ENCODE data around the gene LRRC66.

LRRC66 gene

DNA sequence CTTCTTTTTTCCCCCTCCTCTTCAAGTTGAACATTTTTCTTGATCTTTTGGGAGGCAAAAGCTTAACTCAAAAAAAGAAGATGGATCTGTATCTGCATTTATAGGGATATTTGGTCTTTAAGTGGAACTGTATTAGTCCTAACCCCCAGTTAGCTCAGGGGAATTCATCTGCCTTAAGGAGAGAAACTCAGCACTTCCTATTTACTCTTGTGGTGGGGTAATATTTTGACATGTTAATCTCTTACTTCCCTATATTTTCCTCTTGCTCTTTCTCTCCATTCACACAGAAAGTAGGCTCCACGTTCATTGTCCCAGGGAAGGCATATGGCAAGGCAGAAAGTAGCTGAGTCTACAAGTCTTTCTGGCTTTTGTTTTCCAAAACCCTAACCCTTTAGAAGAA, 5.3 kb downstream of the LRRC66 start:
- no peak for DNase-seq (ENCODE audit: low read depth in 2 of 2)

DNA sequence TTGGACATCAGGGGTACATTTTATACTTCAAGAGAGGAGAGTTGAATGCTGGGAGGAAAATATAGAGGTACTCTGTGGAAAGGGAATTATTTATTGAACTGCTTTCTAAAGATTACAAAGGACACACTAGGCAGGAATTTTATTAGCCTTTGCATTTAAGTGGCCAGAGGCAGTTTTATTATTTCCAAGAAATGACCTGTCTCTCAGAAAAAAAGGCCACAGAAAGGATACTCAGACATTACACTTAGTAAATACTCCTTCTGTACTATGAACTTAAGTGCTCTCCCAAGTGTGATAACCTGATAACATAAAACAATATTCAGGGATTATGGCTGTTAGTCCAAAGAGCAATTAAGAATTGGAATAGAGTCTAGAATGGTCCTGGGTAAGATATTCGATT, 7.5 kb downstream of the LRRC66 start:
- no peak for DNase-seq (ENCODE audit: low read depth in 2 of 2)

DNA sequence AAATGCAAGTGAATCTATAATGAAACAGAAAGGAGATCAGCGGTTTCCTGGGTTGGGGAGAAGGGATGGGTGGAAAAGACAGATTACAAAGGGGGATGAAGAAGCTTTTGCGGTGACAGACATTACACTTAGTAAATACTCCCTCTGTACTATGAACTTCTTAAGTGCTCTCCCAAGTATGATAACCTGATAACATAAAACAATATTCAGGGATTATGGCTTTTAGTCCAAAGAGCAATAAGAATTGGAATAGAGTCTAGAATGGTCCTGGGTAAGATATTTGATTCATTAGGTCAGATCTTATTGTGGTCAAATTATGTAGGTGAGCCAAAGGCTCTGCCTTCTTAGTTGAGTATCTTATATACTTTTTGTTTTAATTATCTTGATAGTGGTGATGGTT, 9.2 kb downstream of the LRRC66 start:
- no peak for DNase-seq (ENCODE audit: low read depth in 2 of 2)

DNA sequence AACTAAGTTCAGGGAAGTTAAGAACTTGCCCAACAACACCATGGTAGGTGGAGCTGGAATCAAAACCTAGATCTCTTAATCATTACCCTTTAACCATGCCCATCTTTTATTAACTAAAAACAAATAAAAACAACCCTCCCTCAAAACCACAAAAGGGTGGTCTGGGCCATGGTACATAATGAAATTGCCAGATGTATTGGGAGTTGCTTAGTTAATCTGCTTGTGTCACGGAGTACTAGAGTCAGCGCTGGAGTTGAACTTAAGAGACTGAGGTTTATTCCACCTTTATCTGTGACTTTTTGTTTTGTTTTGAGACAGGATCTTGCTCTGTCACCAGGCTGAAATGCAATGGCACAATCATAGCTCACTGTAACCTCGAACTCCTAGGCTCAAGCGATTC, 13.3 kb downstream of the LRRC66 start:
- DNase-seq (ENCODE audit: low read depth in 2 of 2), result no peak

DNA sequence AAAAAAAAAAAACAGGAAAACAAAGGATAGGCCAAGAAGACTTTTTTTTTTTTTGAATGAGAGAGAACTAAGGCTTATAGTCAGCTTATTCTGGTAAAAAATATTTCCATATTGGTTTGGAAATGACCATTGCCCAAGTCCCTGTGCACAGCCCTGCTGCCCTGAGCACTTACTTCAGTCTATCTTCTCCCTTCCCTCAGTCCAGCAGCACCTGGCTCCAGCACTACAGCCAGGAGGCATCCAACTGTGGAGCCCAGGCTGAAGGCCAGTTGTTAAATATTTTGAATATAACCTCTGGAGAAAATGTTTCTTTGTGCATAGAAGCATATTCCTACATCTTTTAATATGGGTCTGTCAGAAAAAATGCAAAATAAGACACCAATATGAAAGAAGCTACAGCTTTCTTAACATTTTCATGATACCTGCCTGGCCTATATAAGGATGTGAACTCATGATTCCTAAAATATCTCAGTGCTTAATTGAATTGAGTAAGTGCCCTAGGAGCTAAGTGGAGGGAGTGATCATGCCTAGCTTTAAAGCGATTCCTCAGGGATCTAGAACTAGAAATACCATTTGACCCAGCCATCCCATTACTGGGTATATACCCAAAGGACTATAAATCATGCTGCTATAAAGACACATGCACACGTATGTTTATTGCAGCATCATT, 14.4 kb downstream of the LRRC66 start:
- no peak for DNase-seq (ENCODE audit: low read depth in 2 of 2)

DNA sequence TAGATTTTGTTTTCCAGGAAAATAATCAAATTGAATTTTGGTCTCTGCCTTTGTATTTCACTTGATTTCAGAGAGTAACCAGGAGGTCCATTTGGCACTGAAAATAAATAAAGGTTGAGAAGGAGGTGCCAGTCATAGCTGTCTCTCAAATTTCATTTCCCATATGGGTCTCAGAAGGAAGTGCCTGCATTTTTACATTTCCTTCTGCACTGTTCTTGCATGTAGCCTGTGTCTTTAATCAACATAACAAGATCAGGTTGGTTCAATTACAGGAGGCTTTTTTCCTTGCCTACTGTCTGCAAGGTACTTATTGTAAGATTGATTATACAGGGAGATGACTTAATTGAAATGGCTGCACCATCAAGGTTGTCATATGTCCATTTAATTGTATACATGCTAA, 15.7 kb downstream of the LRRC66 start:
- DNase-seq (ENCODE audit: low read depth in 2 of 2), result no peak

DNA sequence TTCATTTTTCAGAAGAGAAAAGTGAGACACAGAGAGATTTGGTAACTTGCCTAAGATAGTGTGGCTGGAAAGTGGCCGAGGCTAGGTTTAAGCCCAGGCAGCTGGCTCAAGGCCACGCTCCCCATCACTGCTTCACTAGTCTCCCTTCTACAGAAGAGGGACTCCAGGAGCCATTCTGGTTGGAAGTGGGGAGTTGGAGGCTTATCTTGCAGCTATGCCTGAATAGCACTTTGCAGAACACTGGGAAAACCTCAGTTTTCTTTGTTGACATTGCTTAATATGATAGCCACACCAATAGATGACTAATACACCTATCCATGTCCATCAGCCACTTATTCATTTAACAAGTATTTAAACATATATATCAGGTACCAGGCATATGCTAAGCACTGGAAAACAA, 18.5 kb downstream of the LRRC66 start:
- no peak for DNase-seq (ENCODE audit: low read depth in 2 of 2)

DNA sequence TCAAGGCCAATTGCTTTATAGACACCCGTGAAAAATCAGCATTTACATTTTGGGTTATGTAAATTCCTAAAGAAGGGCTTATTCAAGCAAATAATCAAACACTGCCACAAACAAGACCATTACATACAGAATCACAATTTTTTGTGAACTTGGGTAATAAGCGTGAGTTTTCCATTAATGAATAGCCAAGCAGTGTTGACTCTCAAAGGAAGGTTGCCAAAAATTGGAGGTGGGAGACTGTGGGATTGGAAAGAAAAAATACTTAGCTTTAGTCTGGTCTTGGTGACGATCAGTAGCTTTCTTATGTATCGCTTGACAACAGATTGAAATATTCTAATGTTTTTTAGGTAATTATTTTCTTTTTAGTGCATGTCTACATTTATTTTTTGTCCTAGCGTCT, 20.9 kb downstream of the LRRC66 start:
- no peak for DNase-seq (ENCODE audit: low read depth in 2 of 2)

DNA sequence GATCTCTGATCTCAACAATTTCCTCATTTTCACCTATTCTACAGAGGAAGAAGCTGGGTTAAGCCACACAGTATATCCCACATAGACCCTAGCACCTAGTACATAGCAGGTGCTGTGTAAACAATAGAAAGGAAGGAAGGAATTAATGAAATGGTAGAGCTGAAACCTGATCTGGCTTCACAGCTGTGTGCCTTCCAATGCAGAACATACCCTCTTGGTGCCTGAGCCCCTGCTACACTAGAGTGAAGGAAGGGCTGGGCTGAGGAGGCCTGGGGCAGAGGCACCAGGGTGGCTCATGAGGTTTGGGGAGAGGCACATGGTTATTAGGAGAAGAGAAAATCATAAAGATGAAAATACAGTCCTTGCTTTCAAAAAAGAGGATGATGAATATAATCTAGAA, 21.3 kb downstream of the LRRC66 start:
- no peak for DNase-seq (ENCODE audit: low read depth in 2 of 2)

DNA sequence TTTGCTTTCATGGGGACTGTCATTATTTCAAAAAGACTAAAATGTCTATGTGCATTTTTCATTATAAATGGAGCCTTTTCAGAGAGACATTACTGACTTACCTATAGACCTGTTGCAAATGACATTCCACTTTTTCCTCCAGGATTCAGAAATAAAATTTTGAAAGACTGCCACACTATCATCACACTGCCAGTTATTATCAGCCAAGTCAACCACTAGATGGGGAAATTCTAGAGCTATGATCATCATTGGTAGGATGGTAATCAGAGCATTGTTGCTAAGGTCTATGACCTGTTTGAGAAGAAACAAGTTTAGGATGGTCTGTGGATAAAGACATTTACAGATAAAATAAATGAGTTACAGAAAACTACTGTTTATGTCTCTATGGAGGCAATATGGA, 22.5 kb downstream of the LRRC66 start:
- DNase-seq (ENCODE audit: low read depth in 2 of 2), result no peak

DNA sequence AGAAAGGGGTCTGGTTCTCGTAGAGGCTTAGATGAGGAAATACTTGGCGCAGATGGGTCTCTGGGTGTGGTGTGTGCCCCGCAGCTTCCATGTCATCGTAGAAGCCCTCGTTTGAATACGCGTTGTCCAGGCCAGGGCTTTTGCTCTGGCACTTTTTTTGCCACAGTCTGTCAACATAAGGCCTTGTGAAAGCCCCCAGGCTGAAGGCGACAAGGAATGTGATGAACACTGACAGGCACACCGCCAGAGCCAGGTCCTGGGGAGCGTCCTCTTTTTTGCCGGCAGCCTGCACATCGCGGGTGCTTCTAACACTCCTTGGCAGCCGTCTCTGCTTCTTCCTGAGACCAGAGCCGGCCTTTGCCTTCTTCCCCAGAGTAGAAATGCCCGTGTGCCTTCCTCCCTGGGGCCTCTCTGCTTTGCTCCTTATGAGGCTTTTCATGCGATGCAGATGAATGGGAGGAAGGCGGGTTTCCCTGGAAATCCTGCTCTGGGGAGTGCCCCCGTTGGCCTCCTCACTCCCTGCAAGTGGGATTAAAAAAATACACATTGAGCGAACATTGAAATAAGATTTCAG, 24.4 kb downstream of the LRRC66 start:
- no peak for DNase-seq (ENCODE audit: low read depth in 2 of 2)

DNA sequence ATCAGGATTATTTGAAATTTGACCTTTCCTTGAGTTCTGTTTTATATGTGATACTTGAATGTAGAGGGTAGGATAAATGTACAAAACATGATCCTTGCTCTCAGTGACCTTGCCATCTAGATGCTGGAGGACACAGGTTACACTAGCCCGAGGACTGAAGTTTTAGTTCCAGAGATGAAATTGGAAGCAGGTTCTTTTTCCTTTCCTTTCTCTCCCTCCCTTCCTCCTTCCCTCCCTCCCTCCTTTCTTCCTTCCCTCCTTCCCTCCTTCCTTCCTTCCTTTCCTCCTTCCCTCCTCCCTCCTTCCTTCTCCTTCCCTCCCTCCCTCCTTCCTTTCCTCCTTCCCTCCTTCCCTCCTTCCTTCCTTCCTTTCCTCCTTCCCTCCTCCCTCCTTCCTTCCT, 54.3 kb downstream of the LRRC66 start:
- DNase-seq (ENCODE audit: low read depth in 2 of 2), result no peak

DNA sequence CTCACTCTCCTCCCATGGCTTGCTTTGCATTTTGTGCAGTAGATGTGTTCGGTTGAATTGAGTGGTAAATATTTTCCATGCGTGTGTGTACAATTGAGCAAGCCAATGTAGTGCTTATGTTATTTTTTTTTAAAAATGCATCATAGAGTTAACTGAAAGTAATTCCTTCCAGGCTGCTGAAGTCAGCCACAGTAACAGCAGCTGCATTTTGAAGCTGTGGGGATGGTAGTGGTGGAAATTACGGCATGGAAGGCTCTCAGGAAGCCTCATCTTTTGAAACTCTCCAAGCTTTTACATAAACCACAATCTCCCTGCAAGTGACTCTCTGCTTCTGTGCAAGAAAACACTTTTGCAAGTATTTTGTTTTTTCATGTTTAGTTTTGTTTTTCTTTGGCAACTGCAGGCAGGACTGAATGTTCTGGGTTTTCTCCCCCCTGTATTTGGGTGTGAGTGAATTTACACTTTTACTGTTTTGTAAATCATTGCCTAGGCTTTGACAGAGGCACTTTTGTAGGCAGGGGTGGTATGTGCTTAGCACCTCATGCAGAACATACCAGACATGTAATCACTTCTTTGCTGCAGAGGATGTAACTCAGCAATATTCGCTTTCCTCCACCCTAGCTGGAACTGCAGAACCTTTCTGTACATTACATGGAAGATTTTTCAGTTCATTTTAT, 56.2 kb downstream of the LRRC66 start:
- DNase-seq (ENCODE audit: low read depth in 2 of 2), result no peak

DNA sequence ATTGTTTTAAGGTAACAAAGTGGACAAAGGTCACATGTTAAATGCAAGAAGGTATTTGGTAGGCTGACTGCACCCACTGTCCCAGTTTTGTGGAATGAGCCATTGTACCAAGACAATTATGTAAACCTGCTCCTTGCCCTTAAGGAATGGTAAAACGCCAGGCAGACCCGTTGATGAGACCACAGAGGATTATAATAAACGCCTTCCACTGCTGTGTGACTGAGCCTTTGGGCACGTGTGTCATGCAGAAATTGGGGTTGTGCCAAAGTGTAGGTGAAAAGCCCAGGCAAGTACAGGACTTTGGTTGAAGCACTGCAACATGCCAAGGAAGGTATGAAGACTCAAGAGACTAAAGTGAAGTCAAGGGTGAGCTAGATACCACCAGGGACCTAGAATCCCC, 59.7 kb downstream of the LRRC66 start:
- no peak for DNase-seq (ENCODE audit: low read depth in 2 of 2)

DNA sequence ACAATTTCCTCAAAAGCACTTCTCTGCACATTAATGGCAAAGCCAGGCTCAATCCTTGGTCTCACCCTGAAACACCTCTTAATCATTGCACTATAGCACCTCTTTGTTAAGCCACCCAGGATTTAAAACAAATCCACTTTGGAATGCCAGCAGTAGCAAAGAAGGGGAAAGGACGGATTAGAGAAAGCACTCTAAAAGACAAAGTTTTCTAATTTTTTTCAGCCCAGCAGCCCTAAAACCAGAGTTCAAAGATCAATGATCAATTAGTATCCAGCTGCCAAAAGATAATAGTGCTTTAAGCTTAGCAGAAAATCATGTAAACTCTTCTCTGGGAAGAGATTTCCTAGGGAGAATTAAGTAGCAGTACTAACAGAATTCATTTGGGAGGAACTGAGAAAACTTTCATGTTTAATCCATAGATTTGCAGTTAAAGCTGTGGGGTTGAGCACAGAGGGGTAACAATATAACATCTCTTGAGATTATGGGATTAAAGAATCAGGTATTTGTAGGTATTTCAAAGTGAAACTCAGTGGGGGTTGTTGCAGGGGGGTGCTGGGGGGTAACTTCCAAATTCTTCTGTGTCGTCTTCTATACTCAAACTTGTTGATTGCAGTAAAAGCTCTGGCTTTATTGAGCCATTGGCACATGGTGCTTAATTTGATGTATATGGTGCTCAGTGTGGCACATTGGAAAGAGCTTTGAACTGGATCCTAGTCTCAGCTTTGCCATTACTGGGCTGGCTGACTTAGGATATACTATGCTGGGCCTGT, 61.8 kb downstream of the LRRC66 start:
- DNase-seq (ENCODE audit: low read depth in 2 of 2), result no peak

Data from stimulated activated CD8-positive, alpha-beta memory T cell treated with anti-CD3 and anti-CD28 coated beads, Interleukin-15, amount 100 ng/mL, for 48 hours (primary cell).